SK-N-MC (cell line): Measurements from ENCODE around the gene ERBB3.

Experiments used
- EZH2 ChIP-seq: fragments of 200-600 bp; sonication (generic); IDR thresholded peaks from one replicate; pipeline ENCODE4 v1.6.1; 2017; ENCODE audit warnings: antibody characterized with exemption
- FOXP2 ChIP-seq: optimal IDR thresholded peaks from 2 replicates; pipeline ENCODE3; 2011; ENCODE audit warnings: mild to moderate bottlenecking, moderate library complexity; ENCODE audit not compliant: insufficient read depth; ENCODE audit errors: extremely low read length, control extremely low read depth
- POLR2AphosphoS5 ChIP-seq: IDR thresholded peaks from 2 replicates; pipeline ENCODE4 v1.6.1; 2012; ENCODE audit warnings: mild to moderate bottlenecking, low read depth, low read length, borderline replicate concordance

DNA sequence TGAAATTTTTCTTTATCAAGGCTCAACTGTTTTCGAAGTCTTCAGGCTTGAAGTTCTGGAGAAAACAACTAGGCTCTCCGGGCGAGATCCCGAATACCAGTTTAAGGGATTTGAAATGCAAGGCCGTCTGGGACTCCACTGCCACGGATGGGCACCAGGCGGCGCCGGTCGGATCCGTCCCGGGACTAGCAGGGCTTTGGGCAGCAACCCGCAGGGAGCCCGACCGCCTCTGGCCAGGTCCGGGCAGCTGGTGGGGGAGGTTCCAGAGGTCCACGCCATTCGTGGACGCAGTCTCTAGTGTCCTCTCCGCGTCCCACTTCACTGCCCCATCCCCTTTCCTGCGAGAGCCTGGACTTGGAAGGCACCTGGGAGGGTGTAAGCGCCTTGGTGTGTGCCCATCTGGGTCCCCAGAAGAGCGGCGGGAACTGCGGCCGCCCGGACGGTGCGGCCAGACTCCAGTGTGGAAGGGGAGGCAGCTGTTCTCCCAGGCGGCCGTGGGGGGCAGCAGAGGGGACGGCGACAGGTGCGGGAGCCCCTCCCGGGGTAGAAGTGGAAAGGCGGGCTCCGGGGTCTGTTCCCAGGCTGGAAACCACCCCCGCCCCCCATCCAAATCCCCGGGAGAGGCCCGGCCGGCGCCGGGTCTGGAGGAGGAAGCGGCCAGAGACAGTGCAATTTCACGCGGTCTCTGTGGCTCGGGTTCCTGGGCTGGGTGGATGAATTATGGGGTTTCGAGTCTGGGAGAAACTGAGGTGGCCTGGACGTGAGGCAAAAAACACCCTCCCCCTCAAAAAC, 838 bp upstream of the ERBB3 start:
- TF ChIP-seq POLR2AphosphoS5: no peak
- no peak for TF ChIP-seq FOXP2
- no peak for TF ChIP-seq EZH2
